ENCODE data around the gene MED13L. TPM values are rescaled to one million over a fixed set of nuclear protein-coding genes. Genes with fewer than 3 reads are reported as not detected.

Gene MED13L
- total and polyA plus RNA-seq, 2 of the 8 experiments (the other 6 are each of a cell fraction or from before 2014, with no cell fraction given): 15.9 to 51.7 TPM

DNA sequence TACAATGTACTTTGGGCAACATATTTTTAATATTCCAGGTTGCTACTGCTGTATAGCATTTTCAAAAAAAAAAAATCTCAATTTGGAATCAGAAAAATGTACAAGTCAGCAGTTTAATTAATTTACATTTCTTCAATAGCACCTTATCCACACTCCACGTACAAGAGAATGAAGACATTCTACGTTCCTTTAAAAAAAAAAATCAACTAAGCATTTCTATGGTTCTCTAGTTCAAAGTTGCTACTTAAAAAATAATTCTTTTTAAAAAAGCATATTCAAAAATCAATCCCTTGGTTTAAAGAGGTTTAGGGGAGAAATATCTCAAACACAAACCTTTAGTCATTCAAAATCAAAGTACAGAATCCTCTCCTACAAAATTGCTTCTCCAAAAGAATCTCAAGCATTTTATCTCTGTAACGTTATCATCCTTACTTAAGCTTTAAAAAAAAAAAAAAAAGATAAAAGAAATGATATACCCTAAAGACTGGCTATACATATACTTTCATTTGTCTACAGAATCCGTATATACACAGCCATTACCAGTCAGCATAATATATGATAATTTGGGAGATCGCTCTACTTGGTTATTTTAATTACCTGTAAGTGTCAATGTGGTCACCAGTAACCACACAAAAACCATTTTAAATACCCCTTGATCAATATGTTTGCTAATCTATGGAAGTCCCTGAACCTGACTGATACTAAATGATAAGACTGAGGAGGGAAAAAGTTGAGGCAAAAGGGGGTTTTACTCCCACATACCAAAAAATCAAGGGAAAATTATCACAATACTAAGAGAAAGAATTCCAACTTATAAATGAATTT, 2.7 kb downstream of the MED13L start (continued):
- TF ChIP-seq ATF2 (IDR thresholded peaks at IDR 0.05; ENCODE audit: low read length): no peak
- no peak for TF ChIP-seq KDM5A (IDR thresholded peaks at IDR 0.05; ENCODE audit: low read length)
- TF ChIP-seq RBBP5 (IDR thresholded peaks at IDR 0.05; ENCODE audit: borderline replicate concordance, low read depth, low read length): no peak
- TF ChIP-seq KDM1A (IDR thresholded peaks at IDR 0.05; ENCODE audit: borderline replicate concordance, low read length): no peak
- no peak for TF ChIP-seq TCF12 (IDR thresholded peaks at IDR 0.05; ENCODE audit: low read depth, low read length)
- no peak for TF ChIP-seq JUN (IDR thresholded peaks at IDR 0.05; ENCODE audit: low read depth, low read length)
